SK-N-SH treated with all-trans-retinoic acid at 6 μM for 48 hours (cell line): Measurements from ENCODE around the gene PATE4.
A peak's percentile ranks its signal among the peaks of the same experiment; 100 is the strongest.

Source experiments
- ATAC-seq: fragments of 200-7000 bp; cut with Tn5 transposase; 3 replicates; pipeline ENCODE4 v1.9.1; 2020; ENCODE audit warnings: mild to moderate bottlenecking, moderate library complexity
- ARNTL ChIP-seq: fragments of 450-650 bp; formaldehyde crosslinking; IDR thresholded peaks from 2 replicates; pipeline ENCODE4 v1.5.0; 2020; ENCODE audit warnings: low read depth, mild to moderate bottlenecking, moderate library complexity, borderline replicate concordance
- BACH2 ChIP-seq: fragments of 250-450 bp; sonication (Bioruptor Pico); IDR thresholded peaks from 2 replicates; pipeline ENCODE4 v1.9.0; 2021; ENCODE audit warnings: mild to moderate bottlenecking, borderline replicate concordance
- CREB5 ChIP-seq: fragments of 250-450 bp; sonication (Bioruptor Pico); IDR thresholded peaks from 2 replicates; pipeline ENCODE4 v1.5.1; 2020; ENCODE audit warnings: low read depth, mild to moderate bottlenecking, moderate library complexity
- ESRRG ChIP-seq: fragments of 250-450 bp; sonication (Bioruptor Pico); IDR thresholded peaks from 2 replicates; pipeline ENCODE4 v1.6.1; 2021; ENCODE audit warnings: mild to moderate bottlenecking
- ISL1 ChIP-seq: fragments of 250-450 bp; sonication (Bioruptor Pico); IDR thresholded peaks from 2 replicates; pipeline ENCODE4 v2.1.2; 2022; ENCODE audit warnings: mild to moderate bottlenecking, moderate library complexity
- OSR1 ChIP-seq: fragments of 250-450 bp; sonication (Bioruptor Pico); IDR thresholded peaks from 2 replicates; pipeline ENCODE4 v1.8.0; 2022; ENCODE audit warnings: moderate library complexity, mild to moderate bottlenecking, inconsistent platforms
- POU6F1 ChIP-seq: fragments of 250-450 bp; sonication (Bioruptor Pico); IDR thresholded peaks from 2 replicates; pipeline ENCODE4 v1.8.0; 2021; ENCODE audit warnings: low read depth, mild to moderate bottlenecking, moderate library complexity, borderline replicate concordance
- RARB ChIP-seq: fragments of 250-450 bp; sonication (Bioruptor Pico); IDR thresholded peaks from 2 replicates; pipeline ENCODE4 v1.8.0; 2021; ENCODE audit warnings: mild to moderate bottlenecking, moderate library complexity
- SNAI2 ChIP-seq: fragments of 250-450 bp; sonication (Bioruptor Pico); IDR thresholded peaks from 2 replicates; pipeline ENCODE4 v1.5.0; 2020; ENCODE audit warnings: mild to moderate bottlenecking, moderate library complexity
- TCF4 ChIP-seq: fragments of 250-450 bp; sonication (Bioruptor Pico); IDR thresholded peaks from 2 replicates; pipeline ENCODE4 v1.8.0; 2021; ENCODE audit warnings: mild to moderate bottlenecking, moderate library complexity, borderline replicate concordance
- TOX ChIP-seq: fragments of 250-450 bp; sonication (Bioruptor Pico); IDR thresholded peaks from 2 replicates; pipeline ENCODE4 v1.8.0; 2021; ENCODE audit warnings: mild to moderate bottlenecking, moderate library complexity, borderline replicate concordance
- TSHZ2 ChIP-seq: fragments of 250-450 bp; sonication (Bioruptor Pico); IDR thresholded peaks from 2 replicates; pipeline ENCODE4 v1.5.0; 2020; ENCODE audit warnings: mild to moderate bottlenecking, moderate library complexity
- ZC3H10 ChIP-seq: fragments of 250-450 bp; sonication (Bioruptor Pico); IDR thresholded peaks from 2 replicates; pipeline ENCODE4 v1.5.1; 2021; ENCODE audit warnings: mild to moderate bottlenecking, moderate library complexity
- ZFP3 ChIP-seq: fragments of 250-450 bp; sonication (Bioruptor Pico); IDR thresholded peaks from 2 replicates; pipeline ENCODE4 v1.5.0; 2020; ENCODE audit warnings: mild to moderate bottlenecking, moderate library complexity
- ZFP30 ChIP-seq: fragments of 450-650 bp; formaldehyde crosslinking; IDR thresholded peaks from 2 replicates; pipeline ENCODE4 v1.5.0; 2022; ENCODE audit warnings: mild to moderate bottlenecking, moderate library complexity
- ZNF565 ChIP-seq: fragments of 450-650 bp; formaldehyde crosslinking; conservative IDR thresholded peaks from 2 replicates; pipeline ENCODE4 v1.5.0; 2020; ENCODE audit warnings: low read depth, mild to moderate bottlenecking, moderate library complexity
- ZNF70 ChIP-seq: fragments of 450-650 bp; formaldehyde crosslinking; IDR thresholded peaks from 2 replicates; pipeline ENCODE4 v1.5.0; 2020; ENCODE audit warnings: mild to moderate bottlenecking, moderate library complexity
- ZNF8 ChIP-seq: fragments of 450-650 bp; formaldehyde crosslinking; IDR thresholded peaks from 2 replicates; pipeline ENCODE4 v1.5.0; 2020; ENCODE audit warnings: mild to moderate bottlenecking, moderate library complexity

PATE4 gene

GRCh38 chr11:125881291-125881690, 48.2 kb downstream of the PATE4 start:
- no peak for ATAC-seq
- no peak for TF ChIP-seq ESRRG (CRISPR knock-in tag)
- no peak for TF ChIP-seq ZC3H10 (CRISPR knock-in tag)
- TF ChIP-seq ZNF8 (CRISPR knock-in tag) = no peak
- TF ChIP-seq ZNF70 (CRISPR knock-in tag) = no peak
- TF ChIP-seq RARB (CRISPR knock-in tag) = no peak
- TF ChIP-seq POU6F1 = no peak
- TF ChIP-seq ISL1 (CRISPR knock-in tag) = no peak
- no peak for TF ChIP-seq ZFP30
- no peak for TF ChIP-seq CREB5 (CRISPR knock-in tag)
- no peak for TF ChIP-seq ZNF565 (CRISPR knock-in tag)
- TF ChIP-seq OSR1 (CRISPR knock-in tag) = no peak
- TF ChIP-seq ZFP3 (CRISPR knock-in tag) = no peak
- no peak for TF ChIP-seq TCF4 (CRISPR knock-in tag)
- TF ChIP-seq SNAI2 (CRISPR knock-in tag) = no peak
- no peak for TF ChIP-seq TSHZ2 (CRISPR knock-in tag)

GRCh38 chr11:125883375-125883774, 50.3 kb downstream of the PATE4 start:
- no peak for TF ChIP-seq ZC3H10 (CRISPR knock-in tag)
- no peak for TF ChIP-seq TOX (CRISPR knock-in tag)
- no peak for TF ChIP-seq TSHZ2 (CRISPR knock-in tag)
- TF ChIP-seq ESRRG (CRISPR knock-in tag) = no peak
- no peak for TF ChIP-seq ARNTL (CRISPR knock-in tag)
- TF ChIP-seq SNAI2 (CRISPR knock-in tag) = no peak
- ATAC-seq = no peak

- TF ChIP-seq RARB (CRISPR knock-in tag) = no peak
- TF ChIP-seq BACH2 (CRISPR knock-in tag) = no peak
- TF ChIP-seq ZFP3 (CRISPR knock-in tag) = no peak
- TF ChIP-seq, all 23 proteins: peak for 0
- no peak for ATAC-seq
These were observed 53.9 kb downstream of the PATE4 start for GRCh38 chr11:125886997-125887372.

GRCh38 chr11:125887373-125888324, 54.5 kb downstream of the PATE4 start, which contains the start of gene HYLS1:
Gene HYLS1 (plus strand): TSS chr11:125887668. CDS start chr11:125899369, 11,701 bp downstream.
- no peak for TF ChIP-seq ZNF565 (CRISPR knock-in tag)
- peak; percentile 43; the same call in 1 of the 2 replicates for TF ChIP-seq ZFP3 (CRISPR knock-in tag)
- 0 out of 2 replicates have a peak, but pooled peaks have one; percentile 18 for TF ChIP-seq TSHZ2 (CRISPR knock-in tag)
- peak; percentile 92 for ATAC-seq
